Suprapubic skin (tissue), 3 donors: Measurements from ENCODE around the gene MINDY4.

Experiments used
- CTCF ChIP-seq, 2 donors: fragments of 200-600 bp in 1 of 2; fragments of 450-650 bp in 1 of 2; sonication (generic) in 1 of 2; IDR thresholded peaks; one replicate each; pipeline ENCODE4 v1.5.1; 2016 to 2019; ENCODE audit warnings: antibody characterized with exemption in 2 of 2, mild to moderate bottlenecking in 1 of 2, moderate library complexity in 1 of 2
- EP300 ChIP-seq: sonication (generic); formaldehyde crosslinking; IDR thresholded peaks from one replicate; pipeline ENCODE4 v1.6.1; 2017; ENCODE audit warnings: antibody characterized with exemption
- POLR2A ChIP-seq, 2 donors: fragments of 450-650 bp; IDR thresholded peaks; one replicate each; pipeline ENCODE4 v1.6.1; 2017; ENCODE audit warnings: antibody characterized with exemption in 2 of 2, mild to moderate bottlenecking in 2 of 2, moderate library complexity in 2 of 2

GRCh38 chr7:30905078-30906012 lies 134.1 kb downstream of the MINDY4 start:
- TF ChIP-seq CTCF (IDR thresholded peaks at IDR 0.05) (no peak), POLR2A (IDR thresholded peaks at IDR 0.05) (no peak), EP300 (no peak)
